Mammary epithelial cell (primary cell): ENCODE results near the gene RNU6-7.

Experiments used
- EZH2 ChIP-seq: IDR thresholded peaks from 2 replicates; pipeline ENCODE4 v1.6.1; 2012; ENCODE audit warnings: low read length, inconsistent platforms, borderline replicate concordance
- TF ChIP-seq, protein P1 (sequence below), 2 donors: IDR thresholded peaks in 1 of 2; conservative IDR thresholded peaks in 1 of 2; 2 replicates each; pipeline ENCODE4 v1.5.1; 2011 to 2012; ENCODE audit warnings: inconsistent platforms in 2 of 2, low read length in 2 of 2, mild to moderate bottlenecking in 2 of 2, control low read depth in 1 of 2, low read depth in 1 of 2; ENCODE audit not compliant: insufficient read depth in 1 of 2; ENCODE audit errors: extremely low read depth in 1 of 2

DNA sequence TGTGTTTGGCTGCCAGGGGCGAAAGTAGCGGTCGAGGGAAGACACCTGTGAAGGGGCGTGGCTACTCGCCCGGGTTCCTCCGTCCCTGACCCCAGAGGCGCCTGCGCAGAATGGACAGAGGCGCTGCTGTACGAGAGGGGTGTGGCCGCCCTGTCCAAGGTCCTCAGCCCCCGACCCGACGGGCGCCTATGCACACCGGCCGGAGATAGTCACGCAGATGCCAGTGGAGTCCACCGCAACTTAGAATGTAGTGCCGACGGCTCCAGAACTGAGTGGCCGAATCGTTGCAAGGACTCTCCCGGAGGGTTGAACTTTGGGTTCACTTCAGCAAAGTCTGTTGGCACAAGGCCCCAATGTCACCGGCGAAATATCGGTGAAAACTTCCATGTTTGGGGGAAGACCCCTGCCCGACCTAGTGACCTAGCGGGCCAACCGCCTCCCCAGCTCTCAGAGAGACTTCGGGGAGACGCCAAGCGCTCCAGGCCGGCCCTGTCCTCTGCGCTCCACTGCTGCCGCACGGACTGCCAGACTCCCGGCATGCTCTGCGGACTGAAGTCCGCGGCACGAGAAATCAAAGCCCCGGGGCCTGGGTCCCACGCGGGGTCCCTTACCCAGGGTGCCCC, 541 bp upstream of the RNU6-7 start:
- TF ChIP-seq, protein P1, sequence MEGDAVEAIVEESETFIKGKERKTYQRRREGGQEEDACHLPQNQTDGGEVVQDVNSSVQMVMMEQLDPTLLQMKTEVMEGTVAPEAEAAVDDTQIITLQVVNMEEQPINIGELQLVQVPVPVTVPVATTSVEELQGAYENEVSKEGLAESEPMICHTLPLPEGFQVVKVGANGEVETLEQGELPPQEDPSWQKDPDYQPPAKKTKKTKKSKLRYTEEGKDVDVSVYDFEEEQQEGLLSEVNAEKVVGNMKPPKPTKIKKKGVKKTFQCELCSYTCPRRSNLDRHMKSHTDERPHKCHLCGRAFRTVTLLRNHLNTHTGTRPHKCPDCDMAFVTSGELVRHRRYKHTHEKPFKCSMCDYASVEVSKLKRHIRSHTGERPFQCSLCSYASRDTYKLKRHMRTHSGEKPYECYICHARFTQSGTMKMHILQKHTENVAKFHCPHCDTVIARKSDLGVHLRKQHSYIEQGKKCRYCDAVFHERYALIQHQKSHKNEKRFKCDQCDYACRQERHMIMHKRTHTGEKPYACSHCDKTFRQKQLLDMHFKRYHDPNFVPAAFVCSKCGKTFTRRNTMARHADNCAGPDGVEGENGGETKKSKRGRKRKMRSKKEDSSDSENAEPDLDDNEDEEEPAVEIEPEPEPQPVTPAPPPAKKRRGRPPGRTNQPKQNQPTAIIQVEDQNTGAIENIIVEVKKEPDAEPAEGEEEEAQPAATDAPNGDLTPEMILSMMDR (conservative IDR thresholded peaks at IDR 0.05 in 1 of 2, IDR thresholded peaks at IDR 0.05 in 1 of 2; ENCODE audit: extremely low read depth in 1 of 2, insufficient read depth in 1 of 2, low read depth in 1 of 2, low read length in 2 of 2), result no peak
- TF ChIP-seq EZH2, result no peak
